Thyroid gland (tissue), 4 donors: ENCODE data around the gene MIGA2.

Experiments used
- POLR2A ChIP-seq, 2 donors: fragments of 450-650 bp; IDR thresholded peaks; one replicate each; pipeline ENCODE4 v1.6.1; 2017; ENCODE audit warnings: antibody characterized with exemption in 2 of 2, mild to moderate bottlenecking in 2 of 2, moderate library complexity in 1 of 2
- TF ChIP-seq, protein P1 (sequence below), 6 experiments: fragments of 200-600 bp in 3 of 6; fragments of 450-650 bp in 3 of 6; sonication (generic) in 3 of 6; IDR thresholded peaks; one replicate each; pipeline ENCODE4 v1.5.1; 2016 to 2019; ENCODE audit warnings: antibody characterized with exemption in 6 of 6, mild to moderate bottlenecking in 2 of 6, inconsistent platforms in 1 of 6, moderate library complexity in 1 of 6

DNA sequence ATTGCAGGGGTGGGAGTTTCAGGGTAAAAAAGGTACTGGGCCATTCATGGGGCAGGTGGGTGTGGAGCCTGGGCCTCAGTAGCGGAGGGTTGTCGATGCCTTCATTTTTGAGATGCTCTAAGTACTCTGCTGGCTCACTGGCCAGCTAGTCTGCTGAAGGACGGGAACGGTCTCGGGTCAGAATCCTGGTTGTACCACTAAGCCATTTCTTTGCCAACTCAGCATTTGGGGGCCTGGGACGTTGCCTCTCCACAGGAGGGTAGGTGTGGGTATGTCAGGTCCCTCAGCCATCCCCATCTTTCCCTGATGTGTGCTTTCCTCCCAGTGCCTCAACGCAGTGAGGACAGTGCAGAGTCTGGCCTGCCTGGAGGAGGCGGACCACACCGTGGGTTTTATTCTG, 33.4 kb upstream of the MIGA2 start:
- TF ChIP-seq, protein P1, sequence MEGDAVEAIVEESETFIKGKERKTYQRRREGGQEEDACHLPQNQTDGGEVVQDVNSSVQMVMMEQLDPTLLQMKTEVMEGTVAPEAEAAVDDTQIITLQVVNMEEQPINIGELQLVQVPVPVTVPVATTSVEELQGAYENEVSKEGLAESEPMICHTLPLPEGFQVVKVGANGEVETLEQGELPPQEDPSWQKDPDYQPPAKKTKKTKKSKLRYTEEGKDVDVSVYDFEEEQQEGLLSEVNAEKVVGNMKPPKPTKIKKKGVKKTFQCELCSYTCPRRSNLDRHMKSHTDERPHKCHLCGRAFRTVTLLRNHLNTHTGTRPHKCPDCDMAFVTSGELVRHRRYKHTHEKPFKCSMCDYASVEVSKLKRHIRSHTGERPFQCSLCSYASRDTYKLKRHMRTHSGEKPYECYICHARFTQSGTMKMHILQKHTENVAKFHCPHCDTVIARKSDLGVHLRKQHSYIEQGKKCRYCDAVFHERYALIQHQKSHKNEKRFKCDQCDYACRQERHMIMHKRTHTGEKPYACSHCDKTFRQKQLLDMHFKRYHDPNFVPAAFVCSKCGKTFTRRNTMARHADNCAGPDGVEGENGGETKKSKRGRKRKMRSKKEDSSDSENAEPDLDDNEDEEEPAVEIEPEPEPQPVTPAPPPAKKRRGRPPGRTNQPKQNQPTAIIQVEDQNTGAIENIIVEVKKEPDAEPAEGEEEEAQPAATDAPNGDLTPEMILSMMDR (IDR thresholded peaks at IDR 0.05) = no peak
- TF ChIP-seq POLR2A (IDR thresholded peaks at IDR 0.05) = no peak
